H9 (cell line): ENCODE measurements around the gene TMEM63C. TPM values are rescaled to one million over a fixed set of nuclear protein-coding genes. Genes with fewer than 3 reads are reported as not detected.
A peak's percentile ranks its signal among the peaks of the same experiment; 100 is the strongest.

Experiments used
- DNase-seq: peaks from one replicate; pipeline ENCODE4 v3.0.0-alpha.2; 2017
- H2AFZ ChIP-seq: one replicate; pipeline ENCODE4 v1.6.1; 2013; ENCODE audit warnings: mild to moderate bottlenecking, low read length, control low read depth, moderate library complexity
- H2AK5ac ChIP-seq: 2 replicates; pipeline ENCODE4 v1.6.1; 2013; ENCODE audit warnings: low read length, control low read depth, mixed read lengths; ENCODE audit not compliant: insufficient read length
- H2BK120ac ChIP-seq: one replicate; pipeline ENCODE4 v1.6.1; 2013; ENCODE audit warnings: low read depth, mild to moderate bottlenecking, low read length, control low read depth, inconsistent platforms; ENCODE audit not compliant: poor library complexity, severe bottlenecking
- H2BK12ac ChIP-seq: 2 replicates; pipeline ENCODE4 v1.6.1; 2013; ENCODE audit warnings: low read length, control low read depth, mixed read lengths, low read depth; ENCODE audit not compliant: insufficient read length
- H2BK15ac ChIP-seq: 2 replicates; pipeline ENCODE4 v1.6.1; 2013; ENCODE audit warnings: low read depth, low read length, control low read depth
- H2BK20ac ChIP-seq: one replicate; pipeline ENCODE4 v1.6.1; 2013; ENCODE audit warnings: low read depth, mild to moderate bottlenecking, low read length, control low read depth, inconsistent platforms; ENCODE audit not compliant: poor library complexity, severe bottlenecking
- H2BK5ac ChIP-seq: 2 replicates; pipeline ENCODE4 v1.6.1; 2013; ENCODE audit warnings: low read length, control low read depth, mixed read lengths; ENCODE audit not compliant: insufficient read length
- H3K14ac ChIP-seq: 2 replicates; pipeline ENCODE4 v1.6.1; 2013; ENCODE audit warnings: low read length, control low read depth; ENCODE audit not compliant: insufficient read depth
- H3K18ac ChIP-seq: 2 replicates; pipeline ENCODE4 v1.6.1; 2013; ENCODE audit warnings: low read depth, mild to moderate bottlenecking, mixed read lengths, low read length, control low read depth; ENCODE audit not compliant: insufficient read length
- H3K23ac ChIP-seq: 2 replicates; pipeline ENCODE4 v1.6.1; 2013; ENCODE audit warnings: low read length, control low read depth, mixed read lengths, low read depth; ENCODE audit not compliant: insufficient read length
- H3K23me2 ChIP-seq: 2 replicates; pipeline ENCODE4 v1.6.1; 2013; ENCODE audit warnings: low read depth, mild to moderate bottlenecking, mixed read lengths, low read length, control low read depth; ENCODE audit not compliant: insufficient read length, poor library complexity, severe bottlenecking
- H3K27ac ChIP-seq: 2 replicates; pipeline ENCODE4 v1.5.1; 2013; ENCODE audit warnings: low read length, control low read depth, mixed read lengths, low read depth; ENCODE audit not compliant: insufficient read length
- H3K27me3 ChIP-seq: 2 replicates; pipeline ENCODE4 v1.6.1; 2013; ENCODE audit warnings: low read length, control low read depth, inconsistent platforms; ENCODE audit not compliant: insufficient read depth
- H3K4ac ChIP-seq: 2 replicates; pipeline ENCODE4 v1.6.1; 2013; ENCODE audit warnings: low read depth, mild to moderate bottlenecking, control low read depth, inconsistent platforms, low read length, moderate library complexity
- H3K4me1 ChIP-seq: 2 replicates; pipeline ENCODE4 v1.6.1; 2013; ENCODE audit warnings: low read length, control low read depth, inconsistent platforms; ENCODE audit not compliant: insufficient read depth
- H3K4me2 ChIP-seq: 2 replicates; pipeline ENCODE4 v1.6.1; 2013; ENCODE audit warnings: low read length, control low read depth, mixed read lengths; ENCODE audit not compliant: insufficient read length, insufficient read depth
- H3K56ac ChIP-seq: 2 replicates; pipeline ENCODE4 v1.6.1; 2013; ENCODE audit warnings: low read depth, mild to moderate bottlenecking, mixed read lengths, low read length, control low read depth; ENCODE audit not compliant: insufficient read length
- H3K79me1 ChIP-seq: 2 replicates; pipeline ENCODE4 v1.6.1; 2013; ENCODE audit warnings: low read depth, mild to moderate bottlenecking, moderate library complexity, low read length, control low read depth, inconsistent platforms; ENCODE audit not compliant: insufficient read depth, poor library complexity, severe bottlenecking
- H3K79me2 ChIP-seq: 2 replicates; pipeline ENCODE4 v1.6.1; 2013; ENCODE audit warnings: low read length, control low read depth, inconsistent platforms; ENCODE audit not compliant: insufficient read depth
- H3K9ac ChIP-seq: 2 replicates; pipeline ENCODE4 v1.6.1; 2013; ENCODE audit warnings: low read length, control low read depth, mixed read lengths; ENCODE audit not compliant: insufficient read length; ENCODE audit errors: extremely low read depth
- H3K9me3 ChIP-seq: one replicate; pipeline ENCODE4 v1.6.1; 2013; ENCODE audit warnings: low read depth, low read length, inconsistent platforms; ENCODE audit not compliant: control insufficient read depth
- H3T11ph ChIP-seq: one replicate; pipeline ENCODE4 v1.6.1; 2013; ENCODE audit warnings: mild to moderate bottlenecking, low read length, control low read depth, inconsistent platforms
- H4K20me1 ChIP-seq: one replicate; pipeline ENCODE4 v1.6.1; 2013; ENCODE audit not compliant: control insufficient read depth, insufficient read length, insufficient read depth
- H4K5ac ChIP-seq: 2 replicates; pipeline ENCODE4 v1.6.1; 2013; ENCODE audit warnings: low read depth, mild to moderate bottlenecking, mixed read lengths, low read length, control low read depth; ENCODE audit not compliant: insufficient read length
- H4K8ac ChIP-seq: replicated peaks from 2 replicates; pipeline ENCODE4 v1.6.1; 2013; ENCODE audit warnings: low read length, control low read depth, mixed read lengths, low read depth; ENCODE audit not compliant: insufficient read length
- H4K91ac ChIP-seq: 2 replicates; pipeline ENCODE4 v1.6.1; 2013; ENCODE audit warnings: low read depth, mild to moderate bottlenecking, moderate library complexity, mixed read lengths, low read length, control low read depth; ENCODE audit not compliant: insufficient read length
- H3K27ac Mint-ChIP-seq, 3 experiments: 2 replicates in 2 of 3; 3 replicates in 1 of 3; pipeline ENCODE4 v1.8.0; 2020 to 2021; ENCODE audit warnings: mixed read lengths in 3 of 3, mild to moderate bottlenecking in 1 of 3, moderate library complexity in 1 of 3
- H3K27me3 Mint-ChIP-seq: 2 replicates; pipeline ENCODE4 v1.8.0; 2021; ENCODE audit warnings: low read depth, mild to moderate bottlenecking, moderate library complexity, mixed read lengths
- H3K36me3 Mint-ChIP-seq, 3 experiments: 2 replicates in 2 of 3; 3 replicates in 1 of 3; pipeline ENCODE4 v1.8.0; 2020 to 2021; ENCODE audit warnings: low read depth in 3 of 3, mixed read lengths in 3 of 3; ENCODE audit not compliant: insufficient read depth in 1 of 3
- H3K4me1 Mint-ChIP-seq, 2 experiments: 2 replicates each; pipeline ENCODE4 v1.8.0; 2020; ENCODE audit warnings: mixed read lengths in 2 of 2
- H3K4me3 Mint-ChIP-seq, 2 experiments: 2 replicates in 1 of 2; 3 replicates in 1 of 2; pipeline ENCODE4 v1.8.0; 2020 to 2021; ENCODE audit warnings: mild to moderate bottlenecking in 2 of 2, mixed read lengths in 2 of 2, moderate library complexity in 1 of 2
- H3K9me3 Mint-ChIP-seq, 2 experiments: 2 replicates in 1 of 2; 3 replicates in 1 of 2; pipeline ENCODE4 v1.8.0; 2020; ENCODE audit warnings: mild to moderate bottlenecking in 2 of 2, mixed read lengths in 2 of 2, moderate library complexity in 1 of 2
- CTCF ChIP-seq: fragments of 200-600 bp; sonication (generic); conservative IDR thresholded peaks from 3 replicates; pipeline ENCODE4 v1.8.0; 2021; ENCODE audit warnings: antibody characterized with exemption, mild to moderate bottlenecking
- WGBS: extraction: QIAGEN DNeasy Blood & Tissue Kit; methylation state at CpG from one replicate; pipeline ENCODE4 v1.1.7; 2013; ENCODE audit warnings: missing lambda C conversion rate, low lambda C conversion rate, mixed read lengths; ENCODE audit not compliant: insufficient read length; ENCODE audit errors: extremely low coverage; 5-methylcytosine and 5-hydroxymethylcytosine counted together
- total RNA-seq: library from RNA; stranded (reverse); gene quantifications from 2 replicates; pipeline ENCODE4 v1.2.1, GENCODE V29; 2021

TMEM63C gene
- total RNA-seq, 1 experiment from 2014 or later: 2.2 TPM

GRCh38 chr14:77199590-77199989, 18.0 kb downstream of the TMEM63C start:
- no peaks in the 10 kb centered on the region for H3K9me3 Mint-ChIP-seq
- Histone ChIP-seq H3K18ac (no peak overlapping the region), H3K23me2 (no peaks in the 10 kb centered on the region), H3K27me3 (no peaks in the 10 kb centered on the region), H3K9ac (no peak overlapping the region), H4K91ac (no peak overlapping the region), H3K56ac (no peak overlapping the region), H2BK5ac (no peak overlapping the region), H3K14ac (no peak overlapping the region), H3K23ac (no peak overlapping the region), H2BK15ac (no peak overlapping the region), H3K79me1 (no peaks in the 10 kb centered on the region), H3T11ph (no peak overlapping the region), H3K4me2 (no peak overlapping the region), H2AK5ac (no peak overlapping the region), H4K8ac (no peak overlapping the region), H3K4ac (no peak overlapping the region), H2BK20ac (no peak overlapping the region), H2BK12ac (no peak overlapping the region), H3K4me1 (peaks cover 5% of the 10 kb centered on the region; the same call in 1 of the 2 replicates), H3K27ac (no peak overlapping the region), H4K20me1 (no peaks in the 10 kb centered on the region), H4K5ac (no peak overlapping the region), H2BK120ac (no peak overlapping the region), H3K79me2 (no peaks in the 10 kb centered on the region), H2AFZ (no peak overlapping the region), H3K9me3 (no peaks in the 10 kb centered on the region)
- no peak for DNase-seq
- H3K4me1 Mint-ChIP-seq: peaks cover 19 to 22% of the 10 kb centered on the region in 2 experiments
- TF ChIP-seq CTCF: no peak
- WGBS: no CpG with 5 or more reads among the region's 12 CpGs
- H3K36me3 Mint-ChIP-seq: no peaks in the 10 kb centered on the region
- H3K27me3 Mint-ChIP-seq: peaks cover 3% of the 10 kb centered on the region
- H3K4me3 Mint-ChIP-seq: no peak overlapping the region; a peak in 1 of 5 replicates
- H3K27ac Mint-ChIP-seq: peak overlapping the region in 1 of 3 experiments; percentile 10; a peak in 1 of 7 replicates
